GM12878 (cell line): ENCODE data around the gene IRF1. TPM values are rescaled to one million over a fixed set of nuclear protein-coding genes. Genes with fewer than 3 reads are reported as not detected.

ENCODE experiments used
- BCL11A ChIP-seq: IDR thresholded peaks from 2 replicates; pipeline ENCODE4 v1.6.1; 2011; ENCODE audit warnings: low read depth, low read length
- CTCF ChIP-seq, 3 experiments: IDR thresholded peaks in 2 of 3; conservative IDR thresholded peaks in 1 of 3; 2 replicates each; pipeline ENCODE4 v1.5.1; 2011; ENCODE audit warnings: low read depth in 3 of 3, low read length in 3 of 3, mild to moderate bottlenecking in 3 of 3, control low read depth in 2 of 3, moderate library complexity in 2 of 3, inconsistent platforms in 1 of 3, mixed read lengths in 1 of 3; ENCODE audit not compliant: control insufficient read depth in 2 of 3, insufficient read depth in 1 of 3; ENCODE audit errors: extremely low read depth in 1 of 3
- CUX1 ChIP-seq: IDR thresholded peaks from 2 replicates; pipeline ENCODE4 v1.6.1; 2012; ENCODE audit warnings: improper control_type of control experiment, low read depth, low read length; ENCODE audit not compliant: insufficient replicate concordance
- HCFC1 ChIP-seq: fragments of 150-350 bp; IDR thresholded peaks from 2 replicates; pipeline ENCODE4 v1.6.1; 2014; ENCODE audit warnings: low read length
- HDAC6 ChIP-seq: fragments of 200-600 bp; sonication (generic); IDR thresholded peaks from one replicate; pipeline ENCODE4 v1.8.0; 2017; ENCODE audit warnings: antibody characterized with exemption; ENCODE audit not compliant: unreplicated experiment
- IKZF1 ChIP-seq: fragments of 450-650 bp; conservative IDR thresholded peaks from 2 replicates; pipeline ENCODE4 v1.6.1; 2017; ENCODE audit warnings: antibody characterized with exemption, mild to moderate bottlenecking
- KDM1A ChIP-seq: fragments of 200-600 bp; sonication (generic); IDR thresholded peaks from 2 replicates; pipeline ENCODE4 v1.6.1; 2016; ENCODE audit warnings: borderline replicate concordance
- MXI1 ChIP-seq: fragments of 150-350 bp; IDR thresholded peaks from 2 replicates; pipeline ENCODE4 v1.6.1; 2011; ENCODE audit warnings: low read depth, mild to moderate bottlenecking, inconsistent platforms, low read length, improper control_type of control experiment
- NFYB ChIP-seq: IDR thresholded peaks from 2 replicates; pipeline ENCODE4 v1.6.1; 2011; ENCODE audit warnings: low read depth, mild to moderate bottlenecking, low read length, improper control_type of control experiment, moderate library complexity; ENCODE audit not compliant: insufficient read depth
- SMC3 ChIP-seq: IDR thresholded peaks from 2 replicates; pipeline ENCODE4 v1.6.1; 2011; ENCODE audit warnings: low read length, improper control_type of control experiment, borderline replicate concordance
- SP1 ChIP-seq: IDR thresholded peaks from one replicate; pipeline ENCODE4 v1.6.1; 2011; ENCODE audit warnings: low read depth, low read length
- SREBF1 ChIP-seq: IDR thresholded peaks from 2 replicates; pipeline ENCODE4 v1.6.1; 2012; ENCODE audit warnings: mild to moderate bottlenecking, low read length
- TBL1XR1 ChIP-seq: IDR thresholded peaks from 2 replicates; pipeline ENCODE4 v1.6.1; 2012; ENCODE audit warnings: low read depth, low read length, improper control_type of control experiment
- ZBED1 ChIP-seq: IDR thresholded peaks from 2 replicates; pipeline ENCODE4 v1.6.1; 2016; ENCODE audit warnings: borderline replicate concordance
- polyA plus RNA-seq, 11 experiments: library from polyadenylated mRNA; depleted of rRNA in 4 of 11; unstranded in 6 of 11; stranded (reverse) in 5 of 11; fragments of >200 nt; fragmentation: Nextera tagmentation in 4 of 11; fragmentation: Illumina TruSeq in 1 of 11; extraction: Ambion mirVana in 4 of 11; extraction: Trizol in 1 of 11; gene quantifications; 1 replicate in 1 of 11; 2 replicates in 10 of 11; pipeline versions ENCODE4 v1.2.1 to v1.2.3, GENCODE V29; 2011 to 2016; ENCODE audit warnings: inconsistent platforms in 2 of 11, missing spikeins in 2 of 11, low read depth in 1 of 11
- total RNA-seq, 4 experiments: library from RNA; depleted of rRNA in 3 of 4; stranded (reverse); fragments of >200 nt in 3 of 4; fragmentation: Illumina TruSeq in 1 of 4; extraction: Trizol in 1 of 4; gene quantifications; 2 replicates each; pipeline versions ENCODE4 v1.2.1 to v1.2.3, GENCODE V29; 2013 to 2021

The IRF1 gene
- total and polyA plus RNA-seq, 10 of the 15 experiments (the other 5 are each of a cell fraction or from before 2014, with no cell fraction given): 6.9 to 68.0 (median 49.6) TPM

- TF ChIP-seq CUX1 (no peak), KDM1A (no peak), SP1 (no peak), BCL11A (no peak), HDAC6 (no peak), HCFC1 (no peak), SMC3 (peak; percentile 78; the same call in 1 of the 2 replicates), SREBF1 (no peak), CTCF (IDR thresholded peaks at IDR 0.05 in 2 of 3, conservative IDR thresholded peaks at IDR 0.05 in 1 of 3; ENCODE audit: control insufficient read depth in 2 of 3, extremely low read depth in 1 of 3, insufficient read depth in 1 of 3, low read depth in 3 of 3, low read length in 3 of 3) (peak; percentile 69 to 77 (median 74)), MXI1 (no peak), TBL1XR1 (no peak), IKZF1 (no peak), NFYB (no peak), ZBED1 (no peak)
Measured at GRCh38 chr5:132506094-132506692, 15.6 kb upstream of the IRF1 start (continued).
